ENCODE measurements around the gene RSPO4. TPM values are rescaled to one million over a fixed set of nuclear protein-coding genes. Genes with fewer than 3 reads are reported as not detected.

Gene RSPO4
- total and polyA plus RNA-seq, 2 of the 13 experiments (the other 11 are each of a cell fraction or from before 2014, with no cell fraction given) = not detected

- in situ Hi-C loops (cut with HindIII; ENCODE audit: extremely low pct_ligation_motif_present, low pct_unique_long_range_greater_than_20kb) (no loop called here), intact Hi-C loops (cut with micrococcal nuclease; ENCODE audit: unreplicated experiment) (no loop called here)
- Histone ChIP-seq H2AFZ (ENCODE audit: low read length) (no peak overlapping the region), H4K20me1 (ENCODE audit: insufficient read depth, low read length) (no peaks in the 10 kb centered on the region), H3K4me2 (ENCODE audit: low read depth, low read length) (no peak overlapping the region), H3K27ac (ENCODE audit: extremely low read length, insufficient read depth, low read length) (no peak overlapping the region), H3K79me2 (ENCODE audit: insufficient read depth, low read length) (no peaks in the 10 kb centered on the region), H3K9ac (ENCODE audit: insufficient read depth, low read depth, low read length) (no peak overlapping the region), H3K4me1 (ENCODE audit: insufficient read depth, low read length) (no peaks in the 10 kb centered on the region), H3K9me3 (ENCODE audit: low read length) (peaks cover 22% of the 10 kb centered on the region), H3K27me3 (ENCODE audit: control insufficient read depth in 1 of 2, insufficient read depth in 2 of 2, low read length in 2 of 2) (no peaks in the 10 kb centered on the region), H3K36me3 (replicated peaks in 1 of 2; ENCODE audit: control insufficient read depth in 1 of 2, insufficient read depth in 2 of 2, low read length in 2 of 2) (no peaks in the 10 kb centered on the region), H3K4me3 (replicated peaks in 1 of 3; ENCODE audit: insufficient read depth in 1 of 3, low read depth in 2 of 3, low read length in 3 of 3) (no peak overlapping the region)
- ATAC-seq (no peak), FAIRE-seq (no peak), DNase-seq (ENCODE audit: low spot score) (no peak)
- ChIA-PET CTCF (ENCODE audit: low intra/inter-chr PET ratio, low total read pairs) (no interaction called here), POLR2A (no interaction called here)
- BruUV-seq (replicated peaks) = no TSS peak
- 1% methylated on average over 2 of the region's 2 CpGs for WGBS (ENCODE audit: low lambda C conversion rate)
- no peak for TF ChIP-seq PHF21A (CRISPR knock-in tag; IDR thresholded peaks at IDR 0.05)
- TF ChIP-seq KDM6A (CRISPR knock-in tag; IDR thresholded peaks at IDR 0.05; ENCODE audit: low read depth) = no peak
- TF ChIP-seq SMARCE1 (IDR thresholded peaks at IDR 0.05; ENCODE audit: borderline replicate concordance) = no peak
- no peak for TF ChIP-seq FOXM1 (CRISPR knock-in tag; IDR thresholded peaks at IDR 0.05)
- no peak for TF ChIP-seq ZSCAN25 (CRISPR knock-in tag; IDR thresholded peaks at IDR 0.05)
- TF ChIP-seq XBP1 (CRISPR knock-in tag; IDR thresholded peaks at IDR 0.05) = no peak
- no peak for TF ChIP-seq PCBP1 (IDR thresholded peaks at IDR 0.05; ENCODE audit: borderline replicate concordance, low read depth, low read length)
- TF ChIP-seq ZNF335 (CRISPR knock-in tag; IDR thresholded peaks at IDR 0.05) = no peak
- TF ChIP-seq ZFP91 (CRISPR knock-in tag; IDR thresholded peaks at IDR 0.05; ENCODE audit: borderline replicate concordance) = no peak
- no peak for TF ChIP-seq ZNF792 (CRISPR knock-in tag; IDR thresholded peaks at IDR 0.05)
- TF ChIP-seq ZNF468 (CRISPR knock-in tag; IDR thresholded peaks at IDR 0.05) = no peak
- no peak for TF ChIP-seq MXI1 (IDR thresholded peaks at IDR 0.05; ENCODE audit: borderline replicate concordance, low read depth, low read length)
- no peak for TF ChIP-seq NPAS2 (CRISPR knock-in tag; IDR thresholded peaks at IDR 0.05; ENCODE audit: borderline replicate concordance)
- no peak for TF ChIP-seq SP5 (CRISPR knock-in tag; IDR thresholded peaks at IDR 0.05; ENCODE audit: borderline replicate concordance, low read depth)
Measured at GRCh38 chr20:933029-933428, 69.1 kb downstream of the RSPO4 start.
